SK-N-SH treated with all-trans-retinoic acid at 6 μM for 48 hours (cell line): Measurements from ENCODE around the gene GRAMD4.

Experiments used
- ATAC-seq: fragments of 200-7000 bp; cut with Tn5 transposase; 3 replicates; pipeline ENCODE4 v1.9.1; 2020; ENCODE audit warnings: mild to moderate bottlenecking, moderate library complexity
- BACH2 ChIP-seq: fragments of 250-450 bp; sonication (Bioruptor Pico); IDR thresholded peaks from 2 replicates; pipeline ENCODE4 v1.9.0; 2021; ENCODE audit warnings: mild to moderate bottlenecking, borderline replicate concordance
- ESRRG ChIP-seq: fragments of 250-450 bp; sonication (Bioruptor Pico); IDR thresholded peaks from 2 replicates; pipeline ENCODE4 v1.6.1; 2021; ENCODE audit warnings: mild to moderate bottlenecking
- GLIS3 ChIP-seq: fragments of 250-450 bp; sonication (Bioruptor Pico); IDR thresholded peaks from 2 replicates; pipeline ENCODE4 v1.5.0; 2020; ENCODE audit warnings: mild to moderate bottlenecking, moderate library complexity
- ISL1 ChIP-seq: fragments of 250-450 bp; sonication (Bioruptor Pico); IDR thresholded peaks from 2 replicates; pipeline ENCODE4 v2.1.2; 2022; ENCODE audit warnings: mild to moderate bottlenecking, moderate library complexity
- OSR1 ChIP-seq: fragments of 250-450 bp; sonication (Bioruptor Pico); IDR thresholded peaks from 2 replicates; pipeline ENCODE4 v1.8.0; 2022; ENCODE audit warnings: moderate library complexity, mild to moderate bottlenecking, inconsistent platforms
- POU6F1 ChIP-seq: fragments of 250-450 bp; sonication (Bioruptor Pico); IDR thresholded peaks from 2 replicates; pipeline ENCODE4 v1.8.0; 2021; ENCODE audit warnings: low read depth, mild to moderate bottlenecking, moderate library complexity, borderline replicate concordance
- PPARA ChIP-seq: fragments of 250-450 bp; sonication (Bioruptor Pico); IDR thresholded peaks from 2 replicates; pipeline ENCODE4 v1.5.0; 2020; ENCODE audit warnings: mild to moderate bottlenecking, borderline replicate concordance
- RARB ChIP-seq: fragments of 250-450 bp; sonication (Bioruptor Pico); IDR thresholded peaks from 2 replicates; pipeline ENCODE4 v1.8.0; 2021; ENCODE audit warnings: mild to moderate bottlenecking, moderate library complexity
- TCF4 ChIP-seq: fragments of 250-450 bp; sonication (Bioruptor Pico); IDR thresholded peaks from 2 replicates; pipeline ENCODE4 v1.8.0; 2021; ENCODE audit warnings: mild to moderate bottlenecking, moderate library complexity, borderline replicate concordance
- ZC3H10 ChIP-seq: fragments of 250-450 bp; sonication (Bioruptor Pico); IDR thresholded peaks from 2 replicates; pipeline ENCODE4 v1.5.1; 2021; ENCODE audit warnings: mild to moderate bottlenecking, moderate library complexity
- ZFP3 ChIP-seq: fragments of 250-450 bp; sonication (Bioruptor Pico); IDR thresholded peaks from 2 replicates; pipeline ENCODE4 v1.5.0; 2020; ENCODE audit warnings: mild to moderate bottlenecking, moderate library complexity
- ZNF565 ChIP-seq: fragments of 450-650 bp; formaldehyde crosslinking; conservative IDR thresholded peaks from 2 replicates; pipeline ENCODE4 v1.5.0; 2020; ENCODE audit warnings: low read depth, mild to moderate bottlenecking, moderate library complexity
- ZNF70 ChIP-seq: fragments of 450-650 bp; formaldehyde crosslinking; IDR thresholded peaks from 2 replicates; pipeline ENCODE4 v1.5.0; 2020; ENCODE audit warnings: mild to moderate bottlenecking, moderate library complexity
- ZNF8 ChIP-seq: fragments of 450-650 bp; formaldehyde crosslinking; IDR thresholded peaks from 2 replicates; pipeline ENCODE4 v1.5.0; 2020; ENCODE audit warnings: mild to moderate bottlenecking, moderate library complexity
- TF ChIP-seq, protein P1 (sequence below): fragments of 250-450 bp; sonication (Bioruptor Pico); IDR thresholded peaks from 2 replicates; pipeline ENCODE4 v1.5.1; 2021; ENCODE audit warnings: mild to moderate bottlenecking, moderate library complexity
- TF ChIP-seq, protein P2 (sequence below): fragments of 250-450 bp; sonication (Bioruptor Pico); IDR thresholded peaks from 2 replicates; pipeline ENCODE4 v1.5.0; 2020; ENCODE audit warnings: mild to moderate bottlenecking, moderate library complexity
- TF ChIP-seq, protein P3 (sequence below): fragments of 250-450 bp; sonication (Bioruptor Pico); IDR thresholded peaks from 2 replicates; pipeline ENCODE4 v1.8.0; 2020; ENCODE audit warnings: mild to moderate bottlenecking, moderate library complexity, borderline replicate concordance

The GRAMD4 gene

DNA sequence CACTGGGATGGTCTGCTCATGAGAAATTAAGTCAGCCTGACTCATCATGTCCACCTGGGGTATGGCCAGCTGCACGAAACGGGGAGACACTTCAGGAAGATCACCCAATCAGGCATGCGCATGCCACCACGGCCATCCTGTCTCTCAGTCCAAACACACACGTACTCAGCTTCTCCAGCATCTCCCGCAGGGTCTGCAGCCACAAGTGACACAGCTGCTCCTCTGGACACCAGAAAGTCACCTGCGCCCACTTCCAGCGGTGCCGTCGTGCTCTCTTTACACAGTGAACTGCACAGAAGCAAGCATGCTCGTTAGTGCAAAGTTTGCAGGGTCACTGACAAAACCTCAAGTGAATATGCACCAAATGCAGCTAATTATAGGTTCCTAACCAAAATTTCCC lies 99.7 kb downstream of the GRAMD4 start:
- TF ChIP-seq POU6F1 (CRISPR knock-in tag) (no peak), ZNF70 (CRISPR knock-in tag) (no peak), ISL1 (CRISPR knock-in tag) (no peak), TCF4 (CRISPR knock-in tag) (no peak), ESRRG (no peak), OSR1 (CRISPR knock-in tag) (no peak), BACH2 (CRISPR knock-in tag) (no peak), ZFP3 (CRISPR knock-in tag) (no peak)
- TF ChIP-seq, protein P1, sequence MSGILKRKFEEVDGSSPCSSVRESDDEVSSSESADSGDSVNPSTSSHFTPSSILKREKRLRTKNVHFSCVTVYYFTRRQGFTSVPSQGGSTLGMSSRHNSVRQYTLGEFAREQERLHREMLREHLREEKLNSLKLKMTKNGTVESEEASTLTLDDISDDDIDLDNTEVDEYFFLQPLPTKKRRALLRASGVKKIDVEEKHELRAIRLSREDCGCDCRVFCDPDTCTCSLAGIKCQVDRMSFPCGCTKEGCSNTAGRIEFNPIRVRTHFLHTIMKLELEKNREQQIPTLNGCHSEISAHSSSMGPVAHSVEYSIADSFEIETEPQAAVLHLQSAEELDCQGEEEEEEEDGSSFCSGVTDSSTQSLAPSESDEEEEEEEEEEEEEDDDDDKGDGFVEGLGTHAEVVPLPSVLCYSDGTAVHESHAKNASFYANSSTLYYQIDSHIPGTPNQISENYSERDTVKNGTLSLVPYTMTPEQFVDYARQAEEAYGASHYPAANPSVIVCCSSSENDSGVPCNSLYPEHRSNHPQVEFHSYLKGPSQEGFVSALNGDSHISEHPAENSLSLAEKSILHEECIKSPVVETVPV (CRISPR knock-in tag) = no peak
- TF ChIP-seq, protein P2, sequence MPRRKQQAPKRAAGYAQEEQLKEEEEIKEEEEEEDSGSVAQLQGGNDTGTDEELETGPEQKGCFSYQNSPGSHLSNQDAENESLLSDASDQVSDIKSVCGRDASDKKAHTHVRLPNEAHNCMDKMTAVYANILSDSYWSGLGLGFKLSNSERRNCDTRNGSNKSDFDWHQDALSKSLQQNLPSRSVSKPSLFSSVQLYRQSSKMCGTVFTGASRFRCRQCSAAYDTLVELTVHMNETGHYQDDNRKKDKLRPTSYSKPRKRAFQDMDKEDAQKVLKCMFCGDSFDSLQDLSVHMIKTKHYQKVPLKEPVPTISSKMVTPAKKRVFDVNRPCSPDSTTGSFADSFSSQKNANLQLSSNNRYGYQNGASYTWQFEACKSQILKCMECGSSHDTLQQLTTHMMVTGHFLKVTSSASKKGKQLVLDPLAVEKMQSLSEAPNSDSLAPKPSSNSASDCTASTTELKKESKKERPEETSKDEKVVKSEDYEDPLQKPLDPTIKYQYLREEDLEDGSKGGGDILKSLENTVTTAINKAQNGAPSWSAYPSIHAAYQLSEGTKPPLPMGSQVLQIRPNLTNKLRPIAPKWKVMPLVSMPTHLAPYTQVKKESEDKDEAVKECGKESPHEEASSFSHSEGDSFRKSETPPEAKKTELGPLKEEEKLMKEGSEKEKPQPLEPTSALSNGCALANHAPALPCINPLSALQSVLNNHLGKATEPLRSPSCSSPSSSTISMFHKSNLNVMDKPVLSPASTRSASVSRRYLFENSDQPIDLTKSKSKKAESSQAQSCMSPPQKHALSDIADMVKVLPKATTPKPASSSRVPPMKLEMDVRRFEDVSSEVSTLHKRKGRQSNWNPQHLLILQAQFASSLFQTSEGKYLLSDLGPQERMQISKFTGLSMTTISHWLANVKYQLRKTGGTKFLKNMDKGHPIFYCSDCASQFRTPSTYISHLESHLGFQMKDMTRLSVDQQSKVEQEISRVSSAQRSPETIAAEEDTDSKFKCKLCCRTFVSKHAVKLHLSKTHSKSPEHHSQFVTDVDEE (CRISPR knock-in tag) = no peak
- no peak for ATAC-seq

GRCh38 chr22:46721501-46722085 lies 101.4 kb downstream of the GRAMD4 start:
- no peak for ATAC-seq
- no peak for TF ChIP-seq POU6F1 (CRISPR knock-in tag)
- no peak for TF ChIP-seq ZNF70 (CRISPR knock-in tag)

GRCh38 chr22:46723882-46724281 lies 103.7 kb downstream of the GRAMD4 start:
- ATAC-seq = no peak

More at GRCh38 chr22:46723882-46724281, 103.7 kb downstream of the GRAMD4 start:
- TF ChIP-seq ZNF8 (CRISPR knock-in tag) (no peak), RARB (CRISPR knock-in tag) (no peak), ZNF70 (CRISPR knock-in tag) (no peak), TCF4 (CRISPR knock-in tag) (no peak), OSR1 (CRISPR knock-in tag) (no peak), PPARA (CRISPR knock-in tag) (no peak), ZFP3 (CRISPR knock-in tag) (no peak), ESRRG (no peak), POU6F1 (CRISPR knock-in tag) (no peak), GLIS3 (CRISPR knock-in tag) (no peak), ZNF565 (no peak), ZC3H10 (no peak)
- TF ChIP-seq, protein P3, sequence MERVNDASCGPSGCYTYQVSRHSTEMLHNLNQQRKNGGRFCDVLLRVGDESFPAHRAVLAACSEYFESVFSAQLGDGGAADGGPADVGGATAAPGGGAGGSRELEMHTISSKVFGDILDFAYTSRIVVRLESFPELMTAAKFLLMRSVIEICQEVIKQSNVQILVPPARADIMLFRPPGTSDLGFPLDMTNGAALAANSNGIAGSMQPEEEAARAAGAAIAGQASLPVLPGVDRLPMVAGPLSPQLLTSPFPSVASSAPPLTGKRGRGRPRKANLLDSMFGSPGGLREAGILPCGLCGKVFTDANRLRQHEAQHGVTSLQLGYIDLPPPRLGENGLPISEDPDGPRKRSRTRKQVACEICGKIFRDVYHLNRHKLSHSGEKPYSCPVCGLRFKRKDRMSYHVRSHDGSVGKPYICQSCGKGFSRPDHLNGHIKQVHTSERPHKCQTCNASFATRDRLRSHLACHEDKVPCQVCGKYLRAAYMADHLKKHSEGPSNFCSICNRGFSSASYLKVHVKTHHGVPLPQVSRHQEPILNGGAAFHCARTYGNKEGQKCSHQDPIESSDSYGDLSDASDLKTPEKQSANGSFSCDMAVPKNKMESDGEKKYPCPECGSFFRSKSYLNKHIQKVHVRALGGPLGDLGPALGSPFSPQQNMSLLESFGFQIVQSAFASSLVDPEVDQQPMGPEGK (CRISPR knock-in tag) = no peak
- TF ChIP-seq, protein P2 (CRISPR knock-in tag) = no peak
- TF ChIP-seq, all 23 proteins: peak for 0
